HG03095 (cell line): ENCODE measurements around the gene FCRL5.

Source experiments
- ATAC-seq: cut with Tn5 transposase; IDR thresholded peaks from one replicate; pipeline ENCODE4 v1.9.1; 2021; ENCODE audit warnings: moderate library complexity; ENCODE audit not compliant: unreplicated experiment

Gene FCRL5

GRCh38 chr1:157532569-157532968 is 19.7 kb downstream of the FCRL5 start:
- no peak for ATAC-seq

GRCh38 chr1:157523774-157524493 is 28.4 kb downstream of the FCRL5 start:
- peak; percentile 80 for ATAC-seq

- no peak for ATAC-seq
These were observed 31.3 kb downstream of the FCRL5 start for GRCh38 chr1:157521056-157521455.

- ATAC-seq = no peak
These were observed 31.9 kb downstream of the FCRL5 start for GRCh38 chr1:157520386-157520935.

- ATAC-seq = no peak
These were observed 32.9 kb downstream of the FCRL5 start for GRCh38 chr1:157519451-157519850.

GRCh38 chr1:157517016-157517415 is 35.3 kb downstream of the FCRL5 start:
- no peak for ATAC-seq

- no peak for ATAC-seq
These were observed 36.6 kb downstream of the FCRL5 start for GRCh38 chr1:157515709-157516108.

GRCh38 chr1:157515141-157515540 is 37.2 kb downstream of the FCRL5 start:
- no peak for ATAC-seq

GRCh38 chr1:157512036-157512969 is 40.0 kb downstream of the FCRL5 start:
- ATAC-seq = no peak

- no peak for ATAC-seq
These were observed 42.6 kb downstream of the FCRL5 start for GRCh38 chr1:157509546-157510232.

- peak; percentile 78 for ATAC-seq
These were observed 46.6 kb downstream of the FCRL5 start for GRCh38 chr1:157505481-157506272.

- ATAC-seq = no peak
These were observed 47.7 kb downstream of the FCRL5 start for GRCh38 chr1:157504646-157505045.

GRCh38 chr1:157499521-157499920 is 52.8 kb downstream of the FCRL5 start:
- ATAC-seq = no peak

- no peak for ATAC-seq
These were observed 53.6 kb downstream of the FCRL5 start for GRCh38 chr1:157498736-157499090.

- no peak for ATAC-seq
These were observed 54.2 kb downstream of the FCRL5 start for GRCh38 chr1:157497987-157498735.

GRCh38 chr1:157497284-157497683 is 55.0 kb downstream of the FCRL5 start:
- no peak for ATAC-seq

- ATAC-seq = no peak
These were observed 56.2 kb downstream of the FCRL5 start for GRCh38 chr1:157496121-157496526.

GRCh38 chr1:157495285-157495684 is 57.0 kb downstream of the FCRL5 start:
- ATAC-seq = no peak

- ATAC-seq = no peak
These were observed 58.2 kb downstream of the FCRL5 start for GRCh38 chr1:157494093-157494492.
